NCI-H345 treated with DMSO at 0.1 percent for 48 hours (cell line): ENCODE results near the gene RASEF.

ENCODE experiments used
- DNase-seq: peaks from one replicate; lab custom pipeline; 2025; ENCODE audit not compliant: unreplicated experiment; lab: John Stamatoyannopoulos, UW

RASEF gene

DNA sequence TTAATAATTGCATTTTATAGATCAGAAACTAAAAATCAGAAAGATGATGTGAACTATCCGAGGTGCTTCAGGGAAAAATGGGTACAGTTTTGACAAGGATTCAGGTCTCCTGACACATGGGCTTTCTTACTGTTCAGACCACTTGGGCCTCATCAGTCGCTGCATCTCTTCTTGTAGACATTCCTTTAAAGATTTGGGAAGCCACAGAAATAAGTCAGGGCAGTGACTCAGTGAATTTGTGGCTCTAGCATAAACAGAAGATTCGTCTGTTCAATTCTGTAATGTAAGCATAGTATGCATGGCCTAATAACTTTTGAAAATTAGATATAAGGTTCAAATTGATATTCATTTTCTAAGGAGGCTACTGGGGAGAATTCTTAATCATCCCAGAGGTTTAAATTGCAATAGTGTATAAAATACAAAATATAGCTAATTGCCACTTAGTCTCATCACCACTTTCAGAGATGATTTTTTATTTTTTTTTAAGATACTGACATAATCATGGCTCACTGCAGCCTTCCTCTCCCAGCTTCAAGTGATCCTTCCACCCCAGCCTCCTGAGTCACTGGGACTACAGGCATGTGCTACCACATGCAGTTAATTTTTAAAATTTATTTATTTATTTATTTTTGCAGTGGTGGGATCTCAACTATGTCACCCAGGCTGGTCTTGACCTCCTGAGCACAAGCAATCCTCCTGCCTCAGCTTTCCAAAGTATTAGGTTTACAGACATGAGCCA is 48.9 kb downstream of the RASEF start:
- no peak for DNase-seq

DNA sequence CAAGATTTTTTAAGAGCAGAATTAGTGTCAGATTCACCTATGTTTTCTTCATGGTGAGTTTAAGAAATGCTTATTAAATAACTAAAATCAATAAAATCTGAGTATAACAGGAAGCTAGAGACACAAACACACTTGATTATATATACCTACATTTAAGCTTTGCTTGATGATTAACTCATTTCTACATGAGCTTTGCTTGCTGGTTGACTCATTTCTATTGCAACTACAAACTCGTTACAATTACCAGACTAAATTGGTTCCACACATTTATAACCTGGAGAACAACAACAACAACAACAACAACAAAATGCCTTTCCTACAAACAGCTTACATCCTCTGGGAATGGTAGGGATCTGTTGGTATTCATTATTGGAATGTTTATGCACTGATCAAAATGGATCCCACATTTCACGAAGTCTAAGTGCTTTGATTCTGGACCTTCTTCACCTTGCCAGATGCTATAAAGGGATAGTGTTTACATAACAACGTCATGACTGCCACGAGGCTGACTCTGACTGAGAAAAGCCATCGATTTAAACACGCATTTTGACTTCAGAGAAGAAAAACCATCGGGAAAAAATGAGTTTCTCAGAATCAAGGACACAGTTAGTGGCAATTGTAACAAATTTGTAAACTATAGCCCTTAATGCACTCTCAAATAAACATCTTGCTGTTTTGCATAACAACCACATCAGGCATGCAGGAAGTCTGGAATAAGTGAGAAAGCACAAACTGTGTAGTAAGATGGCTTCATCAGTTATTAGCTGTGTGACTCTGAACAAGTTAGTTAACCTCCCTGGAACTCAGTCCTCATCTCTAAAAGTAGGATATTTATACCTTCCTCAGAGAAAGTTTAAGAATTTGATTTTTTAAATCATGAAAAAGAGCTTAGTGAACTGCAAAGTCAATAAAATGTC is 49.8 kb downstream of the RASEF start:
- DNase-seq, result no peak

DNA sequence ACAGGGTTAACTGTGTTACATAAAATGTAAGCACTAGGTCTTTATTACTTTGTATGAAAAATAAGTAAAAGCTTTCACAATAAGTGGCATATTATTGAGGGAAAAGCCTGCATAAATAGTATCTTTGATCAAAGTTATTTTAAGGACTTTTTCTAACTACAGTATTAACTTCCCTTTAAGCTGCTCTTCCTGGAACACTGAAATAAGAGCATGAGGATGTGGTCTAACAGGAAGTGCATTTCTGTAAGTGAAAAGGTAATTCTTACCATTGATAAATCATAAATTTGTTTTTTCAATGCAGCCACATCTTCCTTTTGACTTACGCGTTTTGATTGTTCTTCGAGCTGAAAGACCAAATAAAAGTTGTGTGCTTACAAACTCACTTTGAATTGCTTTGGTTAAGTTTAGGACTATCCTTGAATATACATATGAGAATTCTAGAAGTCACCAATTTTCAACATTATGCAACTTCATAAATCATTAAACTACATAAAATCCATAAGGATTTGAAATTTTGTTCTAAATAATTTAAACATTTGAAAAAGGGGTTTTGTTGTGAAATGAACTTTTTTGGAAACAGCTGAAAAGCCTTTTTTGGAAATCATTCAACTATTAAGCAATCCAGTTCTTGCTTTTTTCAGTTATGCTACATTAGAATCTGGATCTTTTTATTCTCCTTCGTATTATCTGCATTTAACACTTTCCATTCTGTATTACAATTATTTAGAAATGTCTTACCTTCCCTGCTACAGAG is 50.6 kb downstream of the RASEF start:
- DNase-seq, result no peak

DNA sequence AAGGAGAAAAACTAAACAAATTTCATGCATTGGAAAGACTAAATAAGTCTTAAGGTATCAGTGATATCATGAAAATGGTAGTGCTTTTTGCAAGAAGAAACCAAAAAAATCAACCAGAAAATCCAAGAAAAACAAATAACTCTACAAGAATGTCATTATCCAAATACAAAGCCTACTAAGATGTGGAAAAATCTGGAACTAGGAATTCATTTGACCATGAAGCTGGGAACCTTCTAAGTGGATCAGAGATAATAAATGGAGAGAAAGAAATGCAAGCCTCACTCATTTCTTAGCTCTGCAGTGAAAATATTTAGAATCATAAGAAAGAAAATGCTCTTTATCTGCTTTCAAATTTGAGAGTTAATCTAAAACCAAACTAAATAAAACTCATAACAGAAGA is 51.3 kb downstream of the RASEF start:
- DNase-seq, result no peak

DNA sequence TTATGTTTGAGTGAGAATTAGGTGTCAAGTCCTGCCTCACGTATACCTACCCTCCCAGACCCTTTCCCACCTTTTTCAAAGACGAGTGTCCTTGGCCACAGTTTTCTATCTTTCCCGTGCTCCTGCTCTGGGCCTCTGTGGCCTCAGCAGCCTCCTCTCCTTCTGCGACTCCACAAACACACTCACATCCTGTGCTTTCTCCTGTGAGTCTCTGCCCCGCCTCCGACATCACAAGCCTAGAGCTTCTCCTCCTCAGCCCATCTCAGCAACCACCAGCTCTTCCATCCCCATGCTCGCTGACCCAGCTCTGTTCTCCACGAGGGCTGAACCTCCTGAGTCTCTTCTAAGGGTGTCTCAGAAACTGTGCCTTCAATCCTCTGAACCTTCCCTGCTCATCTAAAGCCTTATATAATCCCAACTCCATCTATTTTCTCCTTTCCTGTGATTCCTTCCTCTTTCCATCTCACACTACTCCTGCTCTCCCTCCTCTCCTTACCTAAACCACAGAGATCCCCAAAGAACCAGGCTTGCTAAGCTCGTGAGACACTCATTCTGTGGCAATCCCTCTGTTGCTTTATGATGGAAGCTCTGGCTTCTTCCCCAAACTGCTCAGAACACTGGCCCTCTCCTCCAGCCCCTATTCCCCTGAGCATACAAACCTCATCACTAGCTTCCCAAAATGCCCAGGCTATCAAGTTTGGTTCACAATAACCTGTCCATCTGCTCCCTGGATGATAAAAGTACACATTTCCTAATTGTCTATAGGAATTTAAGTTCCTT is 55.2 kb downstream of the RASEF start:
- no peak for DNase-seq

DNA sequence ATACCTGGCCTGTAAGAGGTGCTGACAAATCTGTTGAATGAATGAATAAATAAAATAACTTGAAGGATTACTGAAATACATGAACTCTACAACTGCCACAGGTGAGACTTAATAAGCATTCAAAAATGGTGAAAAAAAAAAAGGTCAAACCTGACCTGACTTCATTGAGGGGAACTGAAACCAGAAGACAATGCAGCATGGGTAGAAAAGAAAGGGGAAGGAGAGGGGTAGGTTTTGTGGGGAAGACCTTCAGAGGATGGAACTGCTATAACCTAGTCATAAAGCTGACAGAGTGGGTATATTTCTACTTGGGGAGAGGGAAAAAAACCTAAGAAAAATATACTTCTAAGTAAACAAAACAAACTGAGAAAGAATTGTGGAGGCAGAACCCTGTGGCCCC is 56.6 kb downstream of the RASEF start:
- no peak for DNase-seq

DNA sequence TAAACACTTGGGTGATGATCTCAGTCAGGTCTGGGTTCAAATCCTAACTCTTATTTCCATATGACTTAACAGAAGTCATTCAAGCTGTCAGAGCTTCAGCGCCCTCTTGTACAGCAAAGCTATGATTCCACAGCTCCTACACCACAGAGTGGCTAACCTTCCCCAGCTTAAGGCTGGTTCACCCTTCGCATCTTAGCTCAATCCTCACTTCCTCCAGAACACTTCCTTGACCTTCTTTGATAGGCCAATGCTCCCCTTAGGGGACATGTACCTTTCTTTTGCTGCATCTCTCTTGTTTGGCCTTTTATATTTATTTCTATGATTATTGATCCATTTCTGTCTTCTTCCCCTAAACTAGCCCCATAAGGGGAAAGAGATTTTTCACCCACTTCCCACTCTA is 57.0 kb downstream of the RASEF start:
- DNase-seq, result no peak

DNA sequence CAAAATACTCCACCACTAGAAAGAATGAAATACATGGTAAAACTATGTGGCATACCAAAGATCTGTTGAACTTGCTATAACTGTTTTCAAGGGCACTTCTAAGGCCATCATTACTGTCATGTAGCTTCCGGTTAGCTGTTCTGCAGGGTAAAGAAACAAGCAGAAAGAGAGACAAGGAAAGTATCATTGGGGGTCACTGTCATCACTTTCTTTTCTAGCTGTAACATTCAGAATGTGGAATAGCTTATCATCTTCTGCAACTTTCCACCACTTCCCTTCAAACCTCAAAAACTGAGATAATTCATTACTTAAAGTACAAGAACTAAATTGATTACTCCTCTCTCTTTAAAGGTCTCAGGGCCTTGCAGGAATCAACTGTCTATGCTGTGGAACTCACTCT is 57.6 kb downstream of the RASEF start:
- DNase-seq, result no peak

DNA sequence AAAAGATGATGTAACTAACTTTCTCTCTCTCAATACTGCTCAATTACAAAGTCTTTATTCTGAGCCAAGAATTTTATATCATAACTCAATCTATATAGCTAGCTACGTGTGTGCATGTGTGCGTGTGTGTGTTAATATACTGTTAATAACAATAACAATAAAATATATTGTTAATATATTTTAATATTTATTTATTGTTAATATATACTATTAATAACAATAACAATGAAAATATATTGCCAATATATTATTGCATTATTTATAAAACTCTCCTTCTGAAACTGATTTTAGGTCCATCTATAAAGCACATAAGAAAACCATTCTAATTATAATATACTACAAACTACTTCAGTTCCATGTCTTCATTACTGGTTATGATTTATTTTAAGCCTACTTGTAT is 60.6 kb downstream of the RASEF start:
- DNase-seq, result no peak

DNA sequence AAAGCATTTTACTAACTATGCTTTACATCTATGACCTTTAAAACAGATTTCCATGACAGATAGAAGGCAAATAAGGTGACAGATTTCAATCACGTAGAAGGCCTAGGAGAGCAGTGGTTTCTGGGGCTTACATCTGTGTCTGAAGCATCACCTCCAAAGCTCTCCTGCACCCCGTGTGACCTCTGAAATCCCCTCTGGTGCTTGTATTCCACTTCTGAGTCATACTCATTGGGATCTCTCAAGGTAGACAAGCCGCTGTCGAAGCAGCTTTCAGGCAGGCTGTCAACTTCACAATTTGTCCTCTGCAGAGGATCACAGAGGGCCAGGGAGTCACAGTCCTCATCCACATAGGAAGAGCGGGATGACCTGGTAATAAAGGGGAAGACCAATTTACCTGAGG is 62.2 kb downstream of the RASEF start:
- DNase-seq, result no peak

DNA sequence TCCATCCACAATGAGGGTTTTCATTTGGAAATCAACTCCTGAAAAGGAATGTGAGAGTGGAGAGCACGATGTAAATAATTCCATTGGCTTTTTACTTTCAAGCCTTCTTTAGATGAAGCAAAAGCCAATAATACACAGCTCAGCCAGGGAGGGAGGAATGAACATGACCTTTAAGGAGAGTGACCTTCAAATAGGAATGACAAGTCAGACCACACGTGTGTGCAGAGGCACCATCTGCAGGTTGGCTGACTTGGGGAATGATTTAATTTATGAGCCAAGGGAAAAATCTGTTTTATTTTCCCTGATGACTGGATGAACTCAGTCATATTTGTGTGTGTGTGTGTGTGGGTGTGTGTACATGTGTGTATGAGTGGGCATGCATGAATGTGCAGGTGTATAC is 64.5 kb downstream of the RASEF start:
- DNase-seq, result no peak

DNA sequence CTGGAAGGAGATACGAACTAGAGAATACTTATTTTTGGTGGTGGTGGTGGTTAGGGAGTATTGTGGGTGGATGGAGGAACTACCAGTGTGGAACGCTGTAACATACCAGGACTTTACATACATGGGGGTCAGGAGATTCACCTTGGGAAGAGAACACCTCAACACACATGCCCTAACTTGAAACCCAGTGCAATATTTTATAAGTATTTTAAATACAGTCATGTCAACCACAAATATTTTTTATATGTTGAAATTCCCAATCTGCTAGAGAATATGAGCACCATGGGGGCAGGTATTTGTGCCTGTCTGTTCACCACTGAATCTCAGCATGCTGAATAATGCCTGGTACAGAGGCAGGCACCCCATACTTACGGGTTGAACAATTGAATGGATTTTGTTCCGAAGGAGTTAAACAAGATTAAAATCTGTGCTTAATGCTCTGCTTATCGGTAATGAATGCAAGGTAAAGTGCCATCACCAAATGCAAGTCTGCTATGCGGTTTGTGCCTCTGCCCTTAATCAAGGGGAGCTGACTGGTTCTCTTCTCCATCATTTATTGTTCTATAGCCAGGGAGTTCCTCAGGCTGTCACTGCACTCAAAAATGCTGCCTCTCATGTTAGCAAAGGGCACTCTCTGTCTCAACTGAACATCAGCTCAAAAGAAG is 65.3 kb downstream of the RASEF start:
- DNase-seq, result no peak

DNA sequence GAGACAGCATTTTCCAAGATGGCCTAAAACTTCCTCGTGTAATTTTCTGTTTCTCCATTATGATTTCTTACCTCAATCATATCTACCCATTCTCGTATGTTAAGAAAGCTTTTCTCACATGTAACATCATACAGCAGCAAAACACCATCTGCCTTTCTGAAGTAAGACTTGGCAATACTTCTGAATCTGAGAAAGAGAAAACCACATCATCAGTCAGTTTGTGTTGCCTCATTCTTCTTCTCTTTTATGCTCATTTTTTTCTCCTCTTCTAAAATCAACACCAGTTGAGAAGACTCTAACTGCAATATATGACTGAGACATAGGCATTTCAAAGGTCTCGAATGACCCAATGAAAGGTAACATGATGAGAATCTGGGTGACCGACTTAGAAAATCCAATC is 66.0 kb downstream of the RASEF start:
- no peak for DNase-seq

DNA sequence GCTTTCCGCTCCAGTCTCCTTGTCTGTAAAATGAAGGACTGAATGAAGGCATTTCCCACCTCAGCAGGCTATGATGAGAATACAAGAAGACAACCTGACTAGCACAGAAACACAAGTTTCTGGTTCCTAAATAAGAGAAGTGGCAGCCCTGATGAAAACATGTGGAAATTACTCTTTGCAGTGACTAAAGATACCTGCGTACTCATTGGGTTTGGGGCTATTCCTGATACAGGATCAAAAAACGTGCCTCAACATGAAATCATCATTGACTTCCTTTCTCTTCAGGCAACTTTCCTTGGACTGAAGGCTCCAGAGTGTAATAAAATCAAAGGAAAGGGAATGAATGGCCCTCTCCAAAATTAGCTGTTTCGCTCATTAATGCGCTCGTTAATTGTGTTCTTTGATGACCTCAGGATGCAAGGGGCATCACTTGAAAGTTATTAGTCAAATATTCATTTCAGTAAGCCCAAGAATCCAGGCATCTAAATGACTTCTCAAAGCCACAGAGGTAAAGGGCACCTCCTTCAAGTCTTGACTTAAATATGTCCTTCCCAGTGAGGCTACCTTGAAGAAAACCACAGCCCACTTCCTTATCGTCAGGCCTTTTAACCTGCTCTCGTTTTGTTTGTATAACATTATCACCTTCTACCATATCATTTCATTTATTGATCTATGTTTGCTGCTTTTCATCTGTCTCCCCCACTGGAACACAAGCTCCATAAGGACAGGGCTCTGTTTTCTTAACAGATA is 68.9 kb downstream of the RASEF start:
- no peak for DNase-seq

DNA sequence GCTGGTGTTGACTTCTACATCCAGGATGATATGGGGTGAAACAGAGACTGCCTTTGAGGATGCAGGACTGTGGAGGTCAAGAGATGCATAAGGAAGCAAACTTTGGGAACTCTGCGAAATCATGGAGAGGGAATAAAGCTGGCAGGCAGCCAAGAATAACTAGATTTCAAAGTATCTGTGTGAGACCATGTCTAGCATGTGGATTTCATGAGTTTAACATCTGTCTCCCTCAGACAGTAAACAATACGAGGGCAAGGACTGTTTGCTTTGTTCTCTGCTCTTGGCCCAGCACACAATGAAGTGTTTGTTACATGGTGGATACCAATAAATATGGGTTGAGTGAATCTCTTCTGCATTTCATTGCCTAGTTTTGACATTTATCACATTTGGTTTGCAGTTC is 71.3 kb downstream of the RASEF start:
- peak; percentile 8 for DNase-seq

DNA sequence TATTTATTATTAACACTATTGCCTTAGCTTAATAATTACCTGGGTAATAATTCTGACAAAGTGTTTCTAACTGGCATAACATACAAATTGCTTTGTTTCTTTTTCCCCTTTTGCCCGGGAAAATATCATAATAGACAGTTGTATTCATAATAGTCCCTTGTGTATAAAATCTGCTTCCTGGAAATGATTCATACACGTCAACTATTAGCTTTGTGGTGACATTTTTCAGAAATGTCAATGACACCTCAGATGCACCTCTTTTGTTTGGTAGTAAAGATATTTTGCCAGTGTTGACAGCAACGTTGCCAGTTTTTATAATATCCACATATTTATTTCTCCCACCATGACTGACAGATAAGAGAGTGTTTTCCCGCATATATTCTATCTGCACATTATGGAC is 73.0 kb downstream of the RASEF start:
- no peak for DNase-seq

DNA sequence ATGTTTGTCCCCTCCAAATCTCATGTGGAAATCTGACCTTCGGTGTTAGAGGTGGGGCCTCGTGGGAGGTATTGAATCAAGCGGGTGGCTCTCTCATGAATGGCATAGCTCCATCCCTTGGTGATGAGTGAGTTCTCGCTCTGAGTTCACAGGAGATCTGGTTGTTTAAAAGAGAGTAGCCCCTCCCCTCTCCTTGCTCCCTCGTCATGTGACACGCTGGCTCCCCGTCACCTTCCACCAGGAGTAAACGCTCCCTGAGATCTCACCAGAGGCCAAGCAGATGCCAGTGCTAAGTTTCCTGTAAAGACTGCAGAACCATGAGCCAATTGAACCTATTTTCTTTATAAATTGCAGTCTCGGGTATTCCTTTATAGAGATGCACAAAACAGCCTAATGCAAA is 74.5 kb downstream of the RASEF start:
- no peak for DNase-seq

DNA sequence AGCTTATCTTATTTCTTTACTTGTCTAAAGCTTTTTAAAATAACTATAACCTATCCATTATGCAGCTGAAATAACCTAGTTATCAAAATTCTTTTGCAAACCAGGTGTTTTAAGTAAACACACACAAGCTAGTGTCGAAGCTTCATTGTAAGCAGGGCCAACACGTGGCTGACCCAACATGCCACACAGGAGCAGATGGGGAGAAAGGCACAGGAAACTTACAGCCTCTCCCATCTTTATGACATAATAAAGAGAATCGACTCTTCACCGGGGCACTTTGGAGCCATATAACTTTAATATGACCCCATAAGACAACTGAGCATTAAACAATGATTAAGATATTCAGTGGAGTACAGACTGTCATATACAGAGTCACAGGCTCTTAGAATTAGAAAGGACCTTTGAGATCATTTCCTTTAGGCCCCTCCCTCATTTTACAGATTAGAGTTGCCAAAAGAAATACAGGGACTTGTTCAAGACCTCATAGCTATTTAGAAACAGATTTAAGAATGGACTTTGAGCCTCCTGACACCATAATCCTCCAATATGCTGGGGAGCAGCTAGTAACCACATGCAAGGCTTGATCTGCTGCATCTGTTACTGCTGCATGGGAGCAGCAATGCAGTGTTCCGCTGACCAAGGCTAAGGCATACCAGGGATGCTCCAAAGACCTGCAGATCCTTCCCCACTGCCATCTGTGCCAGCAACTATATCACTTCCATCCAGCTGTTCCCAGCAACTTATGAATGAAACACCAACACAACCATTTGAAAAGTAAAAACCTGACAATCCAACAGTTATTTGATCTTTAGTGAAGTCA is 75.4 kb downstream of the RASEF start:
- no peak for DNase-seq

DNA sequence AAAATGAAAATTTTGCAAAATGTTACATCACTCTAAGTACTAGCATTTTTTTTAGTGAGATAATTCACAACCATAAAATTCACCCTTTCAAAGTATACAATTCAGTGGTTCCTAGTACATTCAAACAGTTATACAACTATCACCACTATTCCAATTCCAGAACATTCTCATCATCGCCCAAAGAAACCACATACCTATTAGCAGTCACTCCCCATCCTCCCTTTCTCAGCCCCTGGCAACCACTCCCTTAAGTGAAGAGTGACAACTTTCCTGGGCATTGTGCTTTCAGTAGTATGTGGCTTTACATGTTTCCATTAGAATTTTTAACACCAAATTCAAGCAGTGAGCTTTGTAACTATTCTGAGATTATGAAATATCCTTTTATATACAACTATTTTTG is 81.4 kb downstream of the RASEF start:
- DNase-seq, result no peak
